MCF 10A (cell line): ENCODE measurements around the gene AHCYL2. TPM values are rescaled to one million over a fixed set of nuclear protein-coding genes. Genes with fewer than 3 reads are reported as not detected.
"Not testable (repeated sequence)": the region's sequence is repeated elsewhere in the genome, so short reads cannot be mapped to it uniquely, and the experiment has no call there.

ENCODE experiments used
- BruUV-seq: library from RNA; stranded (reverse); fragments of 400-500 nt; replicated peaks from 2 replicates; lab custom pipeline; 2021; lab: Mats Ljungman, UMichigan
- CTCF ChIA-PET: fragments of 300-600 bp; sonication (Branson Sonifier 250); formaldehyde crosslinking; extraction: SDS; loops from one replicate; lab custom pipeline; 2021; ENCODE audit warnings: antibody characterized with exemption, inconsistent platforms; lab: Yijun Ruan, JAX
- POLR2A ChIA-PET: fragments of 300-600, 350-650 bp; sonication (Branson Sonifier 250); formaldehyde crosslinking; extraction: SDS; loops from one replicate; lab custom pipeline; 2020; ENCODE audit warnings: antibody characterized with exemption, inconsistent platforms; lab: Yijun Ruan, JAX
- DNase-seq: peaks from one replicate; pipeline ENCODE4 v3.0.0-alpha.2; 2018; ENCODE audit not compliant: unreplicated experiment
- H3K27ac Mint-ChIP-seq: one replicate; pipeline ENCODE4 v1.8.0; 2022; ENCODE audit warnings: mild to moderate bottlenecking, low read depth, mixed read lengths; ENCODE audit not compliant: unreplicated experiment
- H3K27me3 Mint-ChIP-seq: one replicate; pipeline ENCODE4 v1.8.0; 2022; ENCODE audit warnings: mixed read lengths; ENCODE audit not compliant: insufficient read depth, unreplicated experiment
- H3K36me3 Mint-ChIP-seq: one replicate; pipeline ENCODE4 v1.8.0; 2022; ENCODE audit warnings: mild to moderate bottlenecking, moderate library complexity, mixed read lengths; ENCODE audit not compliant: insufficient read depth, unreplicated experiment
- H3K4me1 Mint-ChIP-seq: one replicate; pipeline ENCODE4 v1.8.0; 2022; ENCODE audit warnings: mixed read lengths; ENCODE audit not compliant: insufficient read depth, unreplicated experiment
- H3K4me3 Mint-ChIP-seq: one replicate; pipeline ENCODE4 v1.8.0; 2022; ENCODE audit warnings: mild to moderate bottlenecking, moderate library complexity, mixed read lengths; ENCODE audit not compliant: unreplicated experiment
- H3K9me3 Mint-ChIP-seq: one replicate; pipeline ENCODE4 v1.8.0; 2022; ENCODE audit warnings: mixed read lengths; ENCODE audit not compliant: unreplicated experiment
- CTCF ChIP-seq: fragments of 200-600 bp; IDR thresholded peaks from one replicate; pipeline ENCODE4 v1.8.0; 2022; ENCODE audit warnings: antibody characterized with exemption, mild to moderate bottlenecking; ENCODE audit not compliant: unreplicated experiment
- intact Hi-C: fragments of 100-400 bp; cut with micrococcal nuclease; formaldehyde crosslinking; loops from 2 replicates; pipeline ENCODE4 v1.14.1; 2022
- total RNA-seq: library from RNA; stranded (reverse); gene quantifications from 2 replicates; pipeline ENCODE4 v1.2.3, GENCODE V29; 2022

AHCYL2 gene
- total RNA-seq, 1 experiment from 2014 or later: 12.8 TPM

GRCh38 chr7:129443612-129444011, 218.8 kb downstream of the AHCYL2 start:
- ChIA-PET POLR2A (interaction anchor here (1.7 kb wide), 1 partner anchor 10 kb away, joined by 5 read pairs; no protein-coding TSS in a partner anchor), CTCF (interaction anchor here (0.9 to 1.1 kb wide), 2 partner anchors 10 to 77 kb away, joined by 3 to 4 read pairs; no protein-coding TSS in a partner anchor)
- Mint-ChIP-seq H3K9me3 (no peaks in the 10 kb centered on the region), H3K4me3 (no peak overlapping the region), H3K27me3 (no peaks in the 10 kb centered on the region), H3K4me1 (peaks cover 40% of the 10 kb centered on the region), H3K27ac (no peak overlapping the region), H3K36me3 (peaks cover 20% of the 10 kb centered on the region)
- no peak for TF ChIP-seq CTCF
- intact Hi-C loops: no loop called here
- no TSS peak for BruUV-seq
- DNase-seq: no peak

- H3K4me1 Mint-ChIP-seq: peaks cover 30% of the 10 kb centered on the region
- peaks cover 20% of the 10 kb centered on the region for H3K36me3 Mint-ChIP-seq
- H3K27ac Mint-ChIP-seq, BruUV-seq, POLR2A ChIA-PET, DNase-seq, intact Hi-C loops, H3K9me3 Mint-ChIP-seq, H3K27me3 Mint-ChIP-seq, H3K4me3 Mint-ChIP-seq, CTCF ChIA-PET: not testable (repeated sequence)
Measured at GRCh38 chr7:129444776-129445175, 219.9 kb downstream of the AHCYL2 start.

- H3K4me3 Mint-ChIP-seq, H3K27me3 Mint-ChIP-seq, intact Hi-C loops, CTCF ChIA-PET, BruUV-seq, H3K9me3 Mint-ChIP-seq: not testable (repeated sequence)
- peak; percentile 85 for DNase-seq
- Mint-ChIP-seq H3K4me1 (peaks cover 18% of the 10 kb centered on the region), H3K27ac (peak overlapping the region; percentile 25), H3K36me3 (peaks cover 16% of the 10 kb centered on the region)
- POLR2A ChIA-PET: interaction anchor here (0.6 to 1.4 kb wide), 5 partner anchors 13 to 392 kb away, joined by 3 to 5 read pairs (median 3); partner anchors contain the start of genes STRIP2 and TNPO3
Measured at GRCh38 chr7:129446925-129447324, 222.1 kb downstream of the AHCYL2 start.

GRCh38 chr7:129447445-129447844, 222.6 kb downstream of the AHCYL2 start:
- CTCF ChIA-PET: interaction anchor here (1.0 to 1.2 kb wide), 2 partner anchors 11 to 80 kb away, joined by 4 to 7 read pairs; no protein-coding TSS in a partner anchor

GRCh38 chr7:129448608-129449007, 223.8 kb downstream of the AHCYL2 start:
- CTCF ChIA-PET: interaction anchor here (1.0 to 1.3 kb wide), 3 partner anchors 14 to 81 kb away, joined by 4 read pairs; partner anchors contain the start of gene STRIP2
- Mint-ChIP-seq H3K4me1 (peaks cover 20% of the 10 kb centered on the region), H3K36me3 (peaks cover 16% of the 10 kb centered on the region)
- H3K9me3 Mint-ChIP-seq, H3K4me3 Mint-ChIP-seq, intact Hi-C loops, H3K27me3 Mint-ChIP-seq, BruUV-seq, DNase-seq, H3K27ac Mint-ChIP-seq: not testable (repeated sequence)
- POLR2A ChIA-PET: interaction anchor here (1.4 kb wide), 1 partner anchor 14 kb away, joined by 3 read pairs; the partner anchor contains the start of gene STRIP2

More at GRCh38 chr7:129447445-129447844, 222.6 kb downstream of the AHCYL2 start:
- BruUV-seq, intact Hi-C loops, DNase-seq, H3K9me3 Mint-ChIP-seq, H3K4me3 Mint-ChIP-seq, H3K27me3 Mint-ChIP-seq: not testable (repeated sequence)
- Mint-ChIP-seq H3K36me3 (peaks cover 16% of the 10 kb centered on the region), H3K27ac (peak overlapping the region; percentile 25), H3K4me1 (peaks cover 18% of the 10 kb centered on the region)
- POLR2A ChIA-PET: interaction anchor here (0.6 to 1.4 kb wide), 6 partner anchors 8 to 392 kb away, joined by 3 to 5 read pairs (median 3); partner anchors contain the start of genes STRIP2 and TNPO3

GRCh38 chr7:129450295-129450694, 225.5 kb downstream of the AHCYL2 start:
- no peak overlapping the region for H3K27ac Mint-ChIP-seq
- H3K4me1 Mint-ChIP-seq: peaks cover 29% of the 10 kb centered on the region
- no peak overlapping the region for H3K4me3 Mint-ChIP-seq
- intact Hi-C loops: no loop called here
- ChIA-PET POLR2A (interaction anchor here (0.9 kb wide), 1 partner anchor 11 kb away, joined by 3 read pairs; no protein-coding TSS in a partner anchor), CTCF (interaction anchor here (1.5 kb wide), 1 partner anchor 12 kb away, joined by 4 read pairs; no protein-coding TSS in a partner anchor)
- no peak for TF ChIP-seq CTCF
- BruUV-seq: no TSS peak
- H3K36me3 Mint-ChIP-seq: peaks cover 22% of the 10 kb centered on the region
- DNase-seq: no peak
- peaks cover 5% of the 10 kb centered on the region for H3K9me3 Mint-ChIP-seq
- no peaks in the 10 kb centered on the region for H3K27me3 Mint-ChIP-seq
